ENCODE measurements around the gene TMEM217. TPM values are rescaled to one million over a fixed set of nuclear protein-coding genes. Genes with fewer than 3 reads are reported as not detected.
A peak's percentile ranks its signal among the peaks of the same experiment; 100 is the strongest.
"Not testable (repeated sequence)": the region's sequence is repeated elsewhere in the genome, so short reads cannot be mapped to it uniquely, and the experiment has no call there.

Gene TMEM217
- total RNA-seq, 1 donor from 2014 or later: 2.7 TPM

GRCh38 chr6:37200085-37200484 lies 57.9 kb downstream of the TMEM217 start:
- Mint-ChIP-seq H3K4me3 (no peak overlapping the region), H3K9me3 (peaks cover 10% of the 10 kb centered on the region), H3K27me3 (ENCODE audit: low read depth) (peaks cover 23% of the 10 kb centered on the region), H3K36me3 (peaks cover 2% of the 10 kb centered on the region), H3K27ac (no peak overlapping the region), H3K4me1 (peaks cover 12% of the 10 kb centered on the region)
- no peak for TF ChIP-seq CTCF (IDR thresholded peaks at IDR 0.05; ENCODE audit: unreplicated experiment)
- no peak for DNase-seq (ENCODE audit: low spot score in 2 of 2, unreplicated experiment in 2 of 2)

- H3K4me3 Mint-ChIP-seq; DNase-seq (ENCODE audit: low spot score in 2 of 2, unreplicated experiment in 2 of 2); H3K27ac Mint-ChIP-seq; H3K36me3 Mint-ChIP-seq; H3K9me3 Mint-ChIP-seq: not testable (repeated sequence)
- Mint-ChIP-seq H3K4me1 (peaks cover 12% of the 10 kb centered on the region), H3K27me3 (ENCODE audit: low read depth) (peaks cover 26% of the 10 kb centered on the region)
These were observed 61.5 kb downstream of the TMEM217 start for GRCh38 chr6:37196451-37196850.

GRCh38 chr6:37194886-37195285 lies 63.1 kb downstream of the TMEM217 start:
- H3K27ac Mint-ChIP-seq; H3K9me3 Mint-ChIP-seq; DNase-seq (ENCODE audit: low spot score in 2 of 2, unreplicated experiment in 2 of 2); H3K36me3 Mint-ChIP-seq; H3K4me3 Mint-ChIP-seq: not testable (repeated sequence)
- peaks cover 14% of the 10 kb centered on the region for H3K27me3 Mint-ChIP-seq (ENCODE audit: low read depth)
- peaks cover 12% of the 10 kb centered on the region for H3K4me1 Mint-ChIP-seq

- H3K9me3 Mint-ChIP-seq: peaks cover 10% of the 10 kb centered on the region
- DNase-seq (ENCODE audit: low spot score in 2 of 2, unreplicated experiment in 2 of 2): no peak
- H3K27ac Mint-ChIP-seq: peak overlapping the region; percentile 54
- peaks cover 12% of the 10 kb centered on the region for H3K4me1 Mint-ChIP-seq
- H3K27me3 Mint-ChIP-seq (ENCODE audit: low read depth): peaks cover 7% of the 10 kb centered on the region
- no peak overlapping the region for H3K4me3 Mint-ChIP-seq
- peaks cover 2% of the 10 kb centered on the region for H3K36me3 Mint-ChIP-seq
- no peak for TF ChIP-seq CTCF (IDR thresholded peaks at IDR 0.05; ENCODE audit: unreplicated experiment)
These were observed 65.3 kb downstream of the TMEM217 start for GRCh38 chr6:37192666-37193065.

GRCh38 chr6:37190159-37190535 lies 67.8 kb downstream of the TMEM217 start:
- no peak for TF ChIP-seq CTCF (IDR thresholded peaks at IDR 0.05; ENCODE audit: unreplicated experiment)
- Mint-ChIP-seq H3K9me3 (peaks cover 9% of the 10 kb centered on the region), H3K27ac (no peak overlapping the region), H3K36me3 (no peaks in the 10 kb centered on the region), H3K27me3 (ENCODE audit: low read depth) (peaks cover 9% of the 10 kb centered on the region), H3K4me1 (peaks cover 12% of the 10 kb centered on the region), H3K4me3 (no peak overlapping the region)
- DNase-seq (ENCODE audit: low spot score in 2 of 2, unreplicated experiment in 2 of 2): no peak

GRCh38 chr6:37188962-37189510 lies 68.9 kb downstream of the TMEM217 start:
- Mint-ChIP-seq H3K4me3 (no peak overlapping the region), H3K27me3 (ENCODE audit: low read depth) (peaks cover 5% of the 10 kb centered on the region), H3K9me3 (peaks cover 9% of the 10 kb centered on the region), H3K36me3 (no peaks in the 10 kb centered on the region), H3K4me1 (peaks cover 12% of the 10 kb centered on the region), H3K27ac (no peak overlapping the region)
- no peak for DNase-seq (ENCODE audit: low spot score in 2 of 2, unreplicated experiment in 2 of 2)
- TF ChIP-seq CTCF (IDR thresholded peaks at IDR 0.05; ENCODE audit: unreplicated experiment): no peak
